IPS-11a (cell line): ENCODE results near the gene CILP.

Experiments
- H3K4me3 ChIP-seq: one replicate; pipeline ENCODE4 v1.5.1; 2013; ENCODE audit warnings: low read depth, low read length, control low read depth

The CILP gene

GRCh38 chr15:65222891-65223290 lies 11.6 kb upstream of the CILP start:
- no peak overlapping the region for H3K4me3 ChIP-seq

GRCh38 chr15:65221697-65222096 lies 10.4 kb upstream of the CILP start:
- no peak overlapping the region for H3K4me3 ChIP-seq

- no peak overlapping the region for H3K4me3 ChIP-seq
Measured at GRCh38 chr15:65219137-65219536, 7.9 kb upstream of the CILP start.

GRCh38 chr15:65217526-65218482 lies 6.5 kb upstream of the CILP start:
- no peak overlapping the region for H3K4me3 ChIP-seq

GRCh38 chr15:65215496-65215895 lies 4.2 kb upstream of the CILP start:
- H3K4me3 ChIP-seq, result no peak overlapping the region

- H3K4me3 ChIP-seq, result no peak overlapping the region
Measured at GRCh38 chr15:65214010-65214409, 2.7 kb upstream of the CILP start.

GRCh38 chr15:65213241-65213640 lies 2.0 kb upstream of the CILP start:
- no peak overlapping the region for H3K4me3 ChIP-seq

- no peak overlapping the region for H3K4me3 ChIP-seq
Measured at GRCh38 chr15:65212097-65212496, 824 bp upstream of the CILP start.

- H3K4me3 ChIP-seq, result no peak overlapping the region
Measured at GRCh38 chr15:65211482-65211982, 259 bp upstream of the CILP start.

- no peak overlapping the region for H3K4me3 ChIP-seq
Measured at GRCh38 chr15:65209701-65210643, 1.3 kb downstream of the CILP start.

GRCh38 chr15:65208647-65209046 lies 2.6 kb downstream of the CILP start:
- no peak overlapping the region for H3K4me3 ChIP-seq

- no peak overlapping the region for H3K4me3 ChIP-seq
Measured at GRCh38 chr15:65207280-65207840, 3.9 kb downstream of the CILP start.

- no peak overlapping the region for H3K4me3 ChIP-seq
Measured at GRCh38 chr15:65206750-65207149, 4.5 kb downstream of the CILP start.

- no peak overlapping the region for H3K4me3 ChIP-seq
Measured at GRCh38 chr15:65204931-65205660, 6.2 kb downstream of the CILP start.

- H3K4me3 ChIP-seq, result no peak overlapping the region
Measured at GRCh38 chr15:65204236-65204930, 6.9 kb downstream of the CILP start.

- no peak overlapping the region for H3K4me3 ChIP-seq
Measured at GRCh38 chr15:65201918-65202317, 9.4 kb downstream of the CILP start.

GRCh38 chr15:65198571-65198970 lies 12.7 kb downstream of the CILP start:
- no peak overlapping the region for H3K4me3 ChIP-seq

- H3K4me3 ChIP-seq, result no peak overlapping the region
Measured at GRCh38 chr15:65197337-65197645, 14.0 kb downstream of the CILP start.

- H3K4me3 ChIP-seq, result no peak overlapping the region
Measured at GRCh38 chr15:65196637-65197336, 14.5 kb downstream of the CILP start.
